ENCODE data around the gene CYB5D1.

DNA sequence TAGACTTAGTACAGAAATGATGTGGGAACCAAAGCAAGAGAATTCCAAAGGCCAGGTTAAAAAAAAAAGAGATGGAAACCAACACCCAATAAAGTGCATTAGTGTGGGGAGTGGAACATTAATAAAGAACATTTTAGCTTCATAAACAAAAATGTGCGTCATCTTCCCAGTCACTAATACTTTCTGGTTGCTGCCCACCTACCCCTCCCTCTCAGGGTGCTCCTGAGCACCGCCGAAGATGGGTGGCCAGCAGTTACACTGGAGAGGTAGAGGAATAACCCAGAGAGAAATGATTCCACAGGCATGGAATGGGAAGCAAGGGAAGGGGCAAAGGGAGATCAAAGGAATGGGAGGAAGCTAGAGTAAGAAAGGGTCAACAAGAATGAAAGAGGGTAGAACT, 24.8 kb downstream of the CYB5D1 start:
- TF ChIP-seq, protein P1, sequence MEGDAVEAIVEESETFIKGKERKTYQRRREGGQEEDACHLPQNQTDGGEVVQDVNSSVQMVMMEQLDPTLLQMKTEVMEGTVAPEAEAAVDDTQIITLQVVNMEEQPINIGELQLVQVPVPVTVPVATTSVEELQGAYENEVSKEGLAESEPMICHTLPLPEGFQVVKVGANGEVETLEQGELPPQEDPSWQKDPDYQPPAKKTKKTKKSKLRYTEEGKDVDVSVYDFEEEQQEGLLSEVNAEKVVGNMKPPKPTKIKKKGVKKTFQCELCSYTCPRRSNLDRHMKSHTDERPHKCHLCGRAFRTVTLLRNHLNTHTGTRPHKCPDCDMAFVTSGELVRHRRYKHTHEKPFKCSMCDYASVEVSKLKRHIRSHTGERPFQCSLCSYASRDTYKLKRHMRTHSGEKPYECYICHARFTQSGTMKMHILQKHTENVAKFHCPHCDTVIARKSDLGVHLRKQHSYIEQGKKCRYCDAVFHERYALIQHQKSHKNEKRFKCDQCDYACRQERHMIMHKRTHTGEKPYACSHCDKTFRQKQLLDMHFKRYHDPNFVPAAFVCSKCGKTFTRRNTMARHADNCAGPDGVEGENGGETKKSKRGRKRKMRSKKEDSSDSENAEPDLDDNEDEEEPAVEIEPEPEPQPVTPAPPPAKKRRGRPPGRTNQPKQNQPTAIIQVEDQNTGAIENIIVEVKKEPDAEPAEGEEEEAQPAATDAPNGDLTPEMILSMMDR (IDR thresholded peaks at IDR 0.05) = no peak
- no peak for TF ChIP-seq POLR2A (IDR thresholded peaks at IDR 0.05)
